Measurements from ENCODE around the gene CAPN15.

CAPN15 gene

GRCh38 chr16:525123-525519, 2.4 kb upstream of the CAPN15 start:
- DNase-seq (ENCODE audit: extremely low read depth in 1 of 2, low read depth in 1 of 2) = no peak

- peak; percentile 59 to 82 for DNase-seq (ENCODE audit: extremely low read depth in 1 of 2, low read depth in 1 of 2)
These were observed 1.9 kb upstream of the CAPN15 start for GRCh38 chr16:525520-526180.

GRCh38 chr16:526181-527014, 1.1 kb upstream of the CAPN15 start:
- no peak for DNase-seq (ENCODE audit: extremely low read depth in 1 of 2, low read depth in 1 of 2)

GRCh38 chr16:528111-529011, 849 bp downstream of the CAPN15 start:
- DNase-seq (ENCODE audit: extremely low read depth in 1 of 2, low read depth in 1 of 2) = peak in 1 of 2 donors; percentile 39

- DNase-seq (ENCODE audit: extremely low read depth in 1 of 2, low read depth in 1 of 2) = no peak
These were observed 1.6 kb downstream of the CAPN15 start for GRCh38 chr16:529012-529575.

GRCh38 chr16:530111-530817, 2.8 kb downstream of the CAPN15 start:
- DNase-seq (ENCODE audit: extremely low read depth in 1 of 2, low read depth in 1 of 2) = no peak

GRCh38 chr16:531494-532125, 4.1 kb downstream of the CAPN15 start:
- no peak for DNase-seq (ENCODE audit: extremely low read depth in 1 of 2, low read depth in 1 of 2)

- DNase-seq (ENCODE audit: extremely low read depth in 1 of 2, low read depth in 1 of 2) = no peak
These were observed 6.0 kb downstream of the CAPN15 start for GRCh38 chr16:533391-534123.

- no peak for DNase-seq (ENCODE audit: extremely low read depth in 1 of 2, low read depth in 1 of 2)
These were observed 6.6 kb downstream of the CAPN15 start for GRCh38 chr16:534135-534534.

GRCh38 chr16:534856-535445, 7.4 kb downstream of the CAPN15 start:
- no peak for DNase-seq (ENCODE audit: extremely low read depth in 1 of 2, low read depth in 1 of 2)

- no peak for DNase-seq (ENCODE audit: extremely low read depth in 1 of 2, low read depth in 1 of 2)
These were observed 8.2 kb downstream of the CAPN15 start for GRCh38 chr16:535446-536405.

- no peak for DNase-seq (ENCODE audit: extremely low read depth in 1 of 2, low read depth in 1 of 2)
These were observed 9.2 kb downstream of the CAPN15 start for GRCh38 chr16:536746-537145.

- DNase-seq (ENCODE audit: extremely low read depth in 1 of 2, low read depth in 1 of 2) = no peak
These were observed 10.2 kb downstream of the CAPN15 start for GRCh38 chr16:537415-538335.

GRCh38 chr16:539901-540530, 12.5 kb downstream of the CAPN15 start:
- DNase-seq (ENCODE audit: extremely low read depth in 1 of 2, low read depth in 1 of 2) = no peak

- no peak for DNase-seq (ENCODE audit: extremely low read depth in 1 of 2, low read depth in 1 of 2)
These were observed 13.3 kb downstream of the CAPN15 start for GRCh38 chr16:540645-541340.

Data from stimulated activated CD8-positive, alpha-beta memory T cell treated with anti-CD3 and anti-CD28 coated beads, Interleukin-7, amount 100 ng/mL, for 48 hours (primary cell).